ENCODE results near the gene RICTOR. TPM values are rescaled to one million over a fixed set of nuclear protein-coding genes. Genes with fewer than 3 reads are reported as not detected.

Gene RICTOR
- total and polyA plus RNA-seq, 9 of the 15 experiments (the other 6 are each of a cell fraction or from before 2014, with no cell fraction given), result 13.9 to 46.6 (median 22.6) TPM

DNA sequence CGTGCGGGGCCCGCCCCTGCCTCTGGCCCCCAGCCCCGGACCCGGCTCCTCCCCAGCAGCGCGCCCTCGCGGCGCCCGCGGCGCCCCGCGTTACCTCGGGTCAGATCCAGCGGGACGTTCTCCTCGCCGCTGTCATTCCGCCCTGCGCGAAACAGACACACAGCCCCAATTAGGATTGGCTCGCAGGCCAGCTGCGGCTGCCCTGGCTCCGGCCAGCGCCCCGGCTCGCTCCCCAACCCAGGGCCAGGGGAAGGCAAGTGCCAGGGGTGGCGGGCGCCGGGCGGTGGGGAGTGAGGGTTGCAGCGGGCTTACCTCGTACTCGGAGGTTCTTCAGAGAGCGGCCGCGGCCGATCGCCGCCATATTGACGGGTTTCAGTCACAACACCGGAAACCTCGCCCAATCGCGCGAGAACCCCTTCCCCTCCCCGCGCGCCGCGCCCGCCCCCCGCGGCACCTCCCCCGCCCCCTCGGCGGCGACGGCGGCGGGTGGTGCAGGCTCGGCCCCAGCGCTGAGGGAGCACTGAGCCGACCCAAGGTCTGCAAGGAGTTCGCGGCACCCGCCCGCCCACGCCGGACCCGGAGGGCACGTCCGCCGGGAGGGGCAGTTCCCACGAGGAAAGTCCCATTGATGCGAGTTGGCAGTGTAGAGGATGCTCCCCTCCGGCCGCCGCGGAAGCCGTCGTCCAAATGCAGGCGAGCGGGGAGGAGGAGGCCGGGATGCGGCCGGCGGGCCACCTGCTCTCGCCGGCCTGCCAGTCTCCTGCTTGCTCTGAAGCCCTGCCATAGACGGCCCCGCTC lies at the start of gene RICTOR (continued):
- TF ChIP-seq, protein P1, sequence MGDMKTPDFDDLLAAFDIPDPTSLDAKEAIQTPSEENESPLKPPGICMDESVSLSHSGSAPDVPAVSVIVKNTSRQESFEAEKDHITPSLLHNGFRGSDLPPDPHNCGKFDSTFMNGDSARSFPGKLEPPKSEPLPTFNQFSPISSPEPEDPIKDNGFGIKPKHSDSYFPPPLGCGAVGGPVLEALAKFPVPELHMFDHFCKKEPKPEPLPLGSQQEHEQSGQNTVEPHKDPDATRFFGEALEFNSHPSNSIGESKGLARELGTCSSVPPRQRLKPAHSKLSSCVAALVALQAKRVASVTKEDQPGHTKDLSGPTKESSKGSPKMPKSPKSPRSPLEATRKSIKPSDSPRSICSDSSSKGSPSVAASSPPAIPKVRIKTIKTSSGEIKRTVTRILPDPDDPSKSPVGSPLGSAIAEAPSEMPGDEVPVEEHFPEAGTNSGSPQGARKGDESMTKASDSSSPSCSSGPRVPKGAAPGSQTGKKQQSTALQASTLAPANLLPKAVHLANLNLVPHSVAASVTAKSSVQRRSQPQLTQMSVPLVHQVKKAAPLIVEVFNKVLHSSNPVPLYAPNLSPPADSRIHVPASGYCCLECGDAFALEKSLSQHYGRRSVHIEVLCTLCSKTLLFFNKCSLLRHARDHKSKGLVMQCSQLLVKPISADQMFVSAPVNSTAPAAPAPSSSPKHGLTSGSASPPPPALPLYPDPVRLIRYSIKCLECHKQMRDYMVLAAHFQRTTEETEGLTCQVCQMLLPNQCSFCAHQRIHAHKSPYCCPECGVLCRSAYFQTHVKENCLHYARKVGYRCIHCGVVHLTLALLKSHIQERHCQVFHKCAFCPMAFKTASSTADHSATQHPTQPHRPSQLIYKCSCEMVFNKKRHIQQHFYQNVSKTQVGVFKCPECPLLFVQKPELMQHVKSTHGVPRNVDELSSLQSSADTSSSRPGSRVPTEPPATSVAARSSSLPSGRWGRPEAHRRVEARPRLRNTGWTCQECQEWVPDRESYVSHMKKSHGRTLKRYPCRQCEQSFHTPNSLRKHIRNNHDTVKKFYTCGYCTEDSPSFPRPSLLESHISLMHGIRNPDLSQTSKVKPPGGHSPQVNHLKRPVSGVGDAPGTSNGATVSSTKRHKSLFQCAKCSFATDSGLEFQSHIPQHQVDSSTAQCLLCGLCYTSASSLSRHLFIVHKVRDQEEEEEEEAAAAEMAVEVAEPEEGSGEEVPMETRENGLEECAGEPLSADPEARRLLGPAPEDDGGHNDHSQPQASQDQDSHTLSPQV (IDR thresholded peaks at IDR 0.05), result 0 out of 2 replicates have a peak, but pooled peaks have one; percentile 42
- TF ChIP-seq ZNF408 (CRISPR knock-in tag; IDR thresholded peaks at IDR 0.05; ENCODE audit: low read depth), result no peak
- no peak for TF ChIP-seq DNMT1 (IDR thresholded peaks at IDR 0.05)
- TF ChIP-seq, protein P2, sequence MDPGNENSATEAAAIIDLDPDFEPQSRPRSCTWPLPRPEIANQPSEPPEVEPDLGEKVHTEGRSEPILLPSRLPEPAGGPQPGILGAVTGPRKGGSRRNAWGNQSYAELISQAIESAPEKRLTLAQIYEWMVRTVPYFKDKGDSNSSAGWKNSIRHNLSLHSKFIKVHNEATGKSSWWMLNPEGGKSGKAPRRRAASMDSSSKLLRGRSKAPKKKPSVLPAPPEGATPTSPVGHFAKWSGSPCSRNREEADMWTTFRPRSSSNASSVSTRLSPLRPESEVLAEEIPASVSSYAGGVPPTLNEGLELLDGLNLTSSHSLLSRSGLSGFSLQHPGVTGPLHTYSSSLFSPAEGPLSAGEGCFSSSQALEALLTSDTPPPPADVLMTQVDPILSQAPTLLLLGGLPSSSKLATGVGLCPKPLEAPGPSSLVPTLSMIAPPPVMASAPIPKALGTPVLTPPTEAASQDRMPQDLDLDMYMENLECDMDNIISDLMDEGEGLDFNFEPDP (CRISPR knock-in tag; IDR thresholded peaks at IDR 0.05), result no peak
- peak; percentile 92 for TF ChIP-seq L3MBTL2 (IDR thresholded peaks at IDR 0.05)
- no peak for TF ChIP-seq SMARCA4 (IDR thresholded peaks at IDR 0.05)
- TF ChIP-seq SIRT6 (IDR thresholded peaks at IDR 0.05; ENCODE audit: low read depth, low read length), result no peak
- no peak for TF ChIP-seq MAFG (tag; conservative IDR thresholded peaks at IDR 0.05)
- TF ChIP-seq FIP1L1 (IDR thresholded peaks at IDR 0.05; ENCODE audit: low read depth, low read length, poor library complexity, severe bottlenecking), result no peak
- TF ChIP-seq, protein P3, sequence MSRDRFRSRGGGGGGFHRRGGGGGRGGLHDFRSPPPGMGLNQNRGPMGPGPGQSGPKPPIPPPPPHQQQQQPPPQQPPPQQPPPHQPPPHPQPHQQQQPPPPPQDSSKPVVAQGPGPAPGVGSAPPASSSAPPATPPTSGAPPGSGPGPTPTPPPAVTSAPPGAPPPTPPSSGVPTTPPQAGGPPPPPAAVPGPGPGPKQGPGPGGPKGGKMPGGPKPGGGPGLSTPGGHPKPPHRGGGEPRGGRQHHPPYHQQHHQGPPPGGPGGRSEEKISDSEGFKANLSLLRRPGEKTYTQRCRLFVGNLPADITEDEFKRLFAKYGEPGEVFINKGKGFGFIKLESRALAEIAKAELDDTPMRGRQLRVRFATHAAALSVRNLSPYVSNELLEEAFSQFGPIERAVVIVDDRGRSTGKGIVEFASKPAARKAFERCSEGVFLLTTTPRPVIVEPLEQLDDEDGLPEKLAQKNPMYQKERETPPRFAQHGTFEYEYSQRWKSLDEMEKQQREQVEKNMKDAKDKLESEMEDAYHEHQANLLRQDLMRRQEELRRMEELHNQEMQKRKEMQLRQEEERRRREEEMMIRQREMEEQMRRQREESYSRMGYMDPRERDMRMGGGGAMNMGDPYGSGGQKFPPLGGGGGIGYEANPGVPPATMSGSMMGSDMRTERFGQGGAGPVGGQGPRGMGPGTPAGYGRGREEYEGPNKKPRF (IDR thresholded peaks at IDR 0.05; ENCODE audit: low read depth, low read length), result no peak
- TF ChIP-seq, protein P4, sequence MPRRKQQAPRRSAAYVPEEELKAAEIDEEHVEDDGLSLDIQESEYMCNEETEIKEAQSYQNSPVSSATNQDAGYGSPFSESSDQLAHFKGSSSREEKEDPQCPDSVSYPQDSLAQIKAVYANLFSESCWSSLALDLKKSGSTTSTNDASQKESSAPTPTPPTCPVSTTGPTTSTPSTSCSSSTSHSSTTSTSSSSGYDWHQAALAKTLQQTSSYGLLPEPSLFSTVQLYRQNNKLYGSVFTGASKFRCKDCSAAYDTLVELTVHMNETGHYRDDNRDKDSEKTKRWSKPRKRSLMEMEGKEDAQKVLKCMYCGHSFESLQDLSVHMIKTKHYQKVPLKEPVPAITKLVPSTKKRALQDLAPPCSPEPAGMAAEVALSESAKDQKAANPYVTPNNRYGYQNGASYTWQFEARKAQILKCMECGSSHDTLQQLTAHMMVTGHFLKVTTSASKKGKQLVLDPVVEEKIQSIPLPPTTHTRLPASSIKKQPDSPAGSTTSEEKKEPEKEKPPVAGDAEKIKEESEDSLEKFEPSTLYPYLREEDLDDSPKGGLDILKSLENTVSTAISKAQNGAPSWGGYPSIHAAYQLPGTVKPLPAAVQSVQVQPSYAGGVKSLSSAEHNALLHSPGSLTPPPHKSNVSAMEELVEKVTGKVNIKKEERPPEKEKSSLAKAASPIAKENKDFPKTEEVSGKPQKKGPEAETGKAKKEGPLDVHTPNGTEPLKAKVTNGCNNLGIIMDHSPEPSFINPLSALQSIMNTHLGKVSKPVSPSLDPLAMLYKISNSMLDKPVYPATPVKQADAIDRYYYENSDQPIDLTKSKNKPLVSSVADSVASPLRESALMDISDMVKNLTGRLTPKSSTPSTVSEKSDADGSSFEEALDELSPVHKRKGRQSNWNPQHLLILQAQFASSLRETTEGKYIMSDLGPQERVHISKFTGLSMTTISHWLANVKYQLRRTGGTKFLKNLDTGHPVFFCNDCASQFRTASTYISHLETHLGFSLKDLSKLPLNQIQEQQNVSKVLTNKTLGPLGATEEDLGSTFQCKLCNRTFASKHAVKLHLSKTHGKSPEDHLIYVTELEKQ (CRISPR knock-in tag; IDR thresholded peaks at IDR 0.05), result no peak; the same call in 1 of the 2 replicates
- TF ChIP-seq TCF3 (CRISPR knock-in tag; IDR thresholded peaks at IDR 0.05), result no peak; the same call in 1 of the 2 replicates
- TF ChIP-seq POLR2H (tag; IDR thresholded peaks at IDR 0.05; ENCODE audit: low read depth), result peak; percentile 88
- TF ChIP-seq ZNF24 (IDR thresholded peaks at IDR 0.05), result 0 out of 2 replicates have a peak, but pooled peaks have one; percentile 12
- TF ChIP-seq CBFA2T2 (conservative IDR thresholded peaks at IDR 0.05), result no peak
- TF ChIP-seq PHF8 (IDR thresholded peaks at IDR 0.05; ENCODE audit: borderline replicate concordance, low read length), result peak; percentile 83
